ENCODE results near the gene EDEM1. TPM values are rescaled to one million over a fixed set of nuclear protein-coding genes. Genes with fewer than 3 reads are reported as not detected.
"Not testable (repeated sequence)": the region's sequence is repeated elsewhere in the genome, so short reads cannot be mapped to it uniquely, and the experiment has no call there.

The EDEM1 gene
- total RNA-seq, 4 donors from 2014 or later = 37.2 to 139 (median 78.1) TPM

GRCh38 chr3:5170975-5171374 is 16.5 kb upstream of the EDEM1 start:
- H3K27me3 ChIP-seq = no peaks in the 10 kb centered on the region
- 84 to 87% methylated on average over 5 of the region's 5 CpGs for WGBS, 2 donors
- H3K4me3 ChIP-seq = no peak overlapping the region
- no peaks in the 10 kb centered on the region for H3K9me3 ChIP-seq
- peaks cover 0 to 18% (median 0%) of the 10 kb centered on the region in 4 donors for H3K4me1 ChIP-seq
- peaks cover 0 to 51% (median 0%) of the 10 kb centered on the region in 3 donors for H3K36me3 ChIP-seq
- no peak for TF ChIP-seq POLR2A (IDR thresholded peaks at IDR 0.05)
- TF ChIP-seq EP300 (IDR thresholded peaks at IDR 0.05) = no peak
- TF ChIP-seq CTCF (IDR thresholded peaks at IDR 0.05) = no peak
- H3K27ac ChIP-seq = no peak overlapping the region
- DNase-seq (ENCODE audit: low spot score in 2 of 2) = no peak

- 91 to 94% methylated on average over 4 of the region's 4 CpGs for WGBS, 2 donors
- H3K27me3 ChIP-seq = no peaks in the 10 kb centered on the region
- no peak for TF ChIP-seq EP300 (IDR thresholded peaks at IDR 0.05)
- no peak for TF ChIP-seq POLR2A (IDR thresholded peaks at IDR 0.05)
- TF ChIP-seq CTCF (IDR thresholded peaks at IDR 0.05) = no peak
- no peak overlapping the region for H3K4me3 ChIP-seq
- H3K36me3 ChIP-seq = peaks cover 0 to 61% (median 0%) of the 10 kb centered on the region in 3 donors
- H3K27ac ChIP-seq = no peak overlapping the region
- no peak for DNase-seq (ENCODE audit: low spot score in 2 of 2)
- H3K4me1 ChIP-seq = peaks cover 0 to 14% (median 0%) of the 10 kb centered on the region in 4 donors
- no peaks in the 10 kb centered on the region for H3K9me3 ChIP-seq
These were observed 15.5 kb upstream of the EDEM1 start for GRCh38 chr3:5172018-5172417.

- not testable (repeated sequence) for DNase-seq (ENCODE audit: low spot score in 2 of 2); H3K4me1 ChIP-seq; H3K27me3 ChIP-seq; H3K4me3 ChIP-seq; H3K27ac ChIP-seq; H3K9me3 ChIP-seq
- 92% methylated on average over 2 of the region's 2 CpGs for WGBS, 2 donors
- peaks cover 0 to 86% (median 0%) of the 10 kb centered on the region in 3 donors for H3K36me3 ChIP-seq
These were observed 8.5 kb upstream of the EDEM1 start for GRCh38 chr3:5179036-5179435.

- TF ChIP-seq CTCF (IDR thresholded peaks at IDR 0.05) = no peak
- TF ChIP-seq POLR2A (IDR thresholded peaks at IDR 0.05) = no peak
- TF ChIP-seq EP300 (IDR thresholded peaks at IDR 0.05) = no peak
- no peak for DNase-seq (ENCODE audit: low spot score in 2 of 2)
- H3K9me3 ChIP-seq = no peaks in the 10 kb centered on the region
- H3K4me3 ChIP-seq = no peak overlapping the region
- peaks cover 0 to 11% (median 4%) of the 10 kb centered on the region in 4 donors for H3K4me1 ChIP-seq
- 73 to 80% methylated on average over 2 of the region's 2 CpGs for WGBS, 2 donors
- H3K27ac ChIP-seq = no peak overlapping the region
- no peaks in the 10 kb centered on the region for H3K27me3 ChIP-seq
- H3K36me3 ChIP-seq = peaks cover 0 to 62% (median 0%) of the 10 kb centered on the region in 3 donors
These were observed 5.9 kb upstream of the EDEM1 start for GRCh38 chr3:5181469-5182141.

- not testable (repeated sequence) for H3K4me3 ChIP-seq
- H3K36me3 ChIP-seq = peaks cover 0 to 44% (median 0%) of the 10 kb centered on the region in 3 donors
- 91% methylated on average over 12 of the region's 12 CpGs for WGBS, 2 donors
These were observed 3.8 kb upstream of the EDEM1 start for GRCh38 chr3:5183714-5184113.

GRCh38 chr3:5184499-5184898 is 3.0 kb upstream of the EDEM1 start:
- no peak for DNase-seq (ENCODE audit: low spot score in 2 of 2)
- Histone ChIP-seq H3K36me3 (peaks cover 0 to 38% (median 0%) of the 10 kb centered on the region in 3 donors), H3K4me1 (peaks cover 0 to 25% (median 6%) of the 10 kb centered on the region in 4 donors), H3K27ac (no peak overlapping the region), H3K4me3 (no peak overlapping the region), H3K9me3 (no peaks in the 10 kb centered on the region), H3K27me3 (no peaks in the 10 kb centered on the region)
- TF ChIP-seq EP300 (IDR thresholded peaks at IDR 0.05) (no peak), POLR2A (IDR thresholded peaks at IDR 0.05) (no peak), CTCF (IDR thresholded peaks at IDR 0.05) (no peak)
- 69 to 76% methylated on average over 6 of the region's 6 CpGs for WGBS, 2 donors

More at GRCh38 chr3:5183714-5184113, 3.8 kb upstream of the EDEM1 start:
- not testable (repeated sequence) for DNase-seq (ENCODE audit: low spot score in 2 of 2); H3K27ac ChIP-seq; H3K27me3 ChIP-seq; H3K9me3 ChIP-seq
- peaks cover 0 to 17% (median 4%) of the 10 kb centered on the region in 4 donors for H3K4me1 ChIP-seq

All from tibial nerve (tissue), 4 donors.